Omental fat pad (tissue), 4 donors: ENCODE results near the gene ARHGAP27. TPM values are rescaled to one million over a fixed set of nuclear protein-coding genes. Genes with fewer than 3 reads are reported as not detected.
"Not testable (repeated sequence)": the region's sequence is repeated elsewhere in the genome, so short reads cannot be mapped to it uniquely, and the experiment has no call there.

Experiments
- ATAC-seq: fragments of 150-250 bp; one replicate; pipeline ENCODE4 v1.9.1; 2016; ENCODE audit warnings: mild to moderate bottlenecking, moderate library complexity; ENCODE audit not compliant: low FRiP score
- DNase-seq: peaks from one replicate; pipeline ENCODE4 v3.0.0-alpha.2; 2019; ENCODE audit warnings: low spot score
- total RNA-seq, 4 donors: library from RNA; depleted of rRNA; stranded (reverse); fragments of >200 nt; gene quantifications; one replicate each; pipeline ENCODE4 v1.1.0, GENCODE V29; 2016
- TF ChIP-seq, protein P1 (sequence below), 3 donors: fragments of 450-650 bp; IDR thresholded peaks; one replicate each; pipeline ENCODE4 v1.5.1; 2016 to 2017; ENCODE audit warnings: antibody characterized with exemption in 3 of 3, mild to moderate bottlenecking in 3 of 3, moderate library complexity in 2 of 3

Gene ARHGAP27, protein sequence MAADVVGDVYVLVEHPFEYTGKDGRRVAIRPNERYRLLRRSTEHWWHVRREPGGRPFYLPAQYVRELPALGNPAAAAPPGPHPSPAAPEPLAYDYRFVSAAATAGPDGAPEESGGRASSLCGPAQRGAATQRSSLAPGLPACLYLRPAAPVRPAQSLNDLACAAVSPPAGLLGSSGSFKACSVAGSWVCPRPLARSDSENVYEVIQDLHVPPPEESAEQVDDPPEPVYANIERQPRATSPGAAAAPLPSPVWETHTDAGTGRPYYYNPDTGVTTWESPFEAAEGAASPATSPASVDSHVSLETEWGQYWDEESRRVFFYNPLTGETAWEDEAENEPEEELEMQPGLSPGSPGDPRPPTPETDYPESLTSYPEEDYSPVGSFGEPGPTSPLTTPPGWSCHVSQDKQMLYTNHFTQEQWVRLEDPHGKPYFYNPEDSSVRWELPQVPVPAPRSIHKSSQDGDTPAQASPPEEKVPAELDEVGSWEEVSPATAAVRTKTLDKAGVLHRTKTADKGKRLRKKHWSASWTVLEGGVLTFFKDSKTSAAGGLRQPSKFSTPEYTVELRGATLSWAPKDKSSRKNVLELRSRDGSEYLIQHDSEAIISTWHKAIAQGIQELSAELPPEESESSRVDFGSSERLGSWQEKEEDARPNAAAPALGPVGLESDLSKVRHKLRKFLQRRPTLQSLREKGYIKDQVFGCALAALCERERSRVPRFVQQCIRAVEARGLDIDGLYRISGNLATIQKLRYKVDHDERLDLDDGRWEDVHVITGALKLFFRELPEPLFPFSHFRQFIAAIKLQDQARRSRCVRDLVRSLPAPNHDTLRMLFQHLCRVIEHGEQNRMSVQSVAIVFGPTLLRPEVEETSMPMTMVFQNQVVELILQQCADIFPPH
- 10 to 100 TPM; 13.4 to 52.5 (median 23.7) TPM for total RNA-seq

DNA sequence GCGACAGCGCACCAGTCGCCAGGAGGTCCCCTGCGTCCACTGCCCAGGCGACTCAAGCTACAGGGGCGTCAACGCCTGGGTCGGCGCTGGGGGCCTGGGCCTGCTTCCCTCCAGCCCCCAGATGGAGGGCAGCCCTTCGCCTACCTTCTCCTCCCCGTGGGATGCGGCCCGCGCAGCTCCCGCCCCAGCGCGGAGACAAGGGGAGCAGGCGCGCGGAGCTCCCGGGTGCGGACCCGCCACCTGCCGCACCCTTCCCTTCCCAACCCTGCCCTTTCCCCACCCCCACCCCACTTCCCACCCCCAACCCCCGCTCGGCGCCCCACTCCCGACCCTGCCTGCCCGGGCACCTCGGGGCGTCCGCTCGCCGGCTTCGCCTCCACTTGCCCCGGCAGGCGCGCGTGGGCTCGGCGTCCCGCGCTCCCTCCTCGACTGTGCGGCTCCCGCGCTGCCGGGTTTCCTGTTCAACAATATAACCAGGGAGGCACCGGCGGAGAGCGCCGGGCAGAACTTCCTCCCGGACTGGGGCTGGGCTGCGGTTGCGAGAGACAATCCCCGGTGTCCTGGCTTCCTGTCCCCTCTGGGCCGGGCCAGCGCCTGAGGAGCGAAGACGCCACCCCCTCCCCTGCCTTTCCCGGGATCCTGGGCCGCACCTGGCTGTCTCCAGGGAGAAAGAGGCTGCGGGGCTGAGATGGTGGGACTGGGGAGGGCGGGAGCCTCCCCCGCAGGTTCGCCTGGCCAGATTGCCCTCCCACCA is at the start of gene ARHGAP27:
Gene ARHGAP27, minus strand, starts transcription at position 466 of the 754 bp plus-strand sequence. CDS start 2,591 bp downstream, outside the sequence.
- TF ChIP-seq, protein P1, sequence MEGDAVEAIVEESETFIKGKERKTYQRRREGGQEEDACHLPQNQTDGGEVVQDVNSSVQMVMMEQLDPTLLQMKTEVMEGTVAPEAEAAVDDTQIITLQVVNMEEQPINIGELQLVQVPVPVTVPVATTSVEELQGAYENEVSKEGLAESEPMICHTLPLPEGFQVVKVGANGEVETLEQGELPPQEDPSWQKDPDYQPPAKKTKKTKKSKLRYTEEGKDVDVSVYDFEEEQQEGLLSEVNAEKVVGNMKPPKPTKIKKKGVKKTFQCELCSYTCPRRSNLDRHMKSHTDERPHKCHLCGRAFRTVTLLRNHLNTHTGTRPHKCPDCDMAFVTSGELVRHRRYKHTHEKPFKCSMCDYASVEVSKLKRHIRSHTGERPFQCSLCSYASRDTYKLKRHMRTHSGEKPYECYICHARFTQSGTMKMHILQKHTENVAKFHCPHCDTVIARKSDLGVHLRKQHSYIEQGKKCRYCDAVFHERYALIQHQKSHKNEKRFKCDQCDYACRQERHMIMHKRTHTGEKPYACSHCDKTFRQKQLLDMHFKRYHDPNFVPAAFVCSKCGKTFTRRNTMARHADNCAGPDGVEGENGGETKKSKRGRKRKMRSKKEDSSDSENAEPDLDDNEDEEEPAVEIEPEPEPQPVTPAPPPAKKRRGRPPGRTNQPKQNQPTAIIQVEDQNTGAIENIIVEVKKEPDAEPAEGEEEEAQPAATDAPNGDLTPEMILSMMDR (IDR thresholded peaks at IDR 0.05): no peak
- DNase-seq (no peak), ATAC-seq (no peak)

DNA sequence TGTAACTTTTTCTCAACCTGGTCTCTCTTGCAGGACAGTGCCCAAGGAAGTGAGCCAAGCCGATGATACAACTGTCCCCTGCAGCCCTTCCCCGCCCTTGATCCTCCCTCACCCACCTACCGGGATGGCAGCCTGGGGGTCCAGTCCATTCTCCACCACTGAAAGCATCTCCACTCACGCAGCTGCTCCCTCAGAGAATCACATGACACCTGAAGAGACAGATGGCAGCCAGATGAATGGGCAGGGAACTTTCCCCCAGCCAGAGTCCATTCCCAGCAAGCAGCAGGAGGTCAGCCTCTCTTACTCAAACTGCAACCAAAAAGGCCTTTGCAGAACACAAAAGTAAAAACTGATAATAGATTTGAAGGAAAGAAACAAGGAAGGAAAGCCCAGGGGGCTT is 49.6 kb upstream of the ARHGAP27 start:
- ATAC-seq, DNase-seq: not testable (repeated sequence)

DNA sequence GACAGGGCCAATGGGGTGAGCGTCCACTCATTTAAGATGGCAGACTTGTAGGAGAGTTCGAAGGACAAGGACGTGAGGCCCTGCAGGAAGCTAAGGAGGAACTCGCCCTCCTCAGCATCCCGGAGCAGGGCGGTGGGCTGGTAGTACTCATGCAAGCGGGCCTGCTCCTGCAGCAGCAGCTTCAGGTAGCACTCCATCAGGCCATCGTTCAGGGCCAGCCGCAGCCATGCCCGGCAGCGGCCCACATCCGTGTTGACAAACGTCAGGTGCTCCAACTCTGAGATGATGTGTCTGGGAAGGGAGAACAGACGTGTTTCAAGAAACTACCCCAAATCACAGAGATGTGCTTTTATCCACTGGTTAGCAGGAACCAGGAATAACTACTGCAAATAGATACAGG is 42.8 kb upstream of the ARHGAP27 start:
- not testable (repeated sequence) for DNase-seq, ATAC-seq

DNA sequence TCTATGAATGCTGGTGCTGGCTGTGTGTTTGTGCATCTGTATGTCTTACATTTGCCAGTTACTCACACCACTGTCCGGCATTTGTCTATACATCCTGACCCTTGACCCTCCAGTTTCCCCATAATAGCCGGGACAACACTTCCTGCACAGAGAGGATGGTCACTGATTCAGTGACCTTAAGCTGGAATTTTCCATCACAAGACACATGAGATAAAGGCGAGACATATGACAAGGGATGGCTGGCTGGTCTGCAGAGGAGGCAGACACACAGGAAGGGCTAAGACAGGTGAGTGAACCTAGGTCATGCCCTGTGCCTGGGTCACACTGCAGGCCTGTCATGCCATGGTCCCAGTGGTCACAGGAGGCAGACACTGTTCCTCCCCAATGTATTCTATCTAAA is 39.6 kb upstream of the ARHGAP27 start:
- DNase-seq, ATAC-seq: not testable (repeated sequence)

DNA sequence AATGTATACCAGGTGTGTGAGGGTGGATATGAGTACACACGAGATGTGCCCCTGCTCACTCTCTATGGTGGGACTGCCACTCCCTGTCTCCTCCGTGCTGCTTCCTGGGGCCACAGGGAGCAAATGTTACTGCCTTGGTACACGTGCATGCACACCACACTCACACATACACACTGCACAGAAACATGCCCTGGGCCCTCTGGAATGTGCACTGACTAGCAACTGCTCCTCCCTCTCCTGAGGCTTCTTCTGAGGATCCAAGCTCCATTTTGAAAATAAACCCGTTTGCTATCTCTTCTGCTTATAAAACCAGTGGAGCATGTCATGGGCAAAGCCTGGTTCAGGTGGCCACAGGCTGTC is 36.5 kb upstream of the ARHGAP27 start:
- ATAC-seq, DNase-seq: not testable (repeated sequence)

DNA sequence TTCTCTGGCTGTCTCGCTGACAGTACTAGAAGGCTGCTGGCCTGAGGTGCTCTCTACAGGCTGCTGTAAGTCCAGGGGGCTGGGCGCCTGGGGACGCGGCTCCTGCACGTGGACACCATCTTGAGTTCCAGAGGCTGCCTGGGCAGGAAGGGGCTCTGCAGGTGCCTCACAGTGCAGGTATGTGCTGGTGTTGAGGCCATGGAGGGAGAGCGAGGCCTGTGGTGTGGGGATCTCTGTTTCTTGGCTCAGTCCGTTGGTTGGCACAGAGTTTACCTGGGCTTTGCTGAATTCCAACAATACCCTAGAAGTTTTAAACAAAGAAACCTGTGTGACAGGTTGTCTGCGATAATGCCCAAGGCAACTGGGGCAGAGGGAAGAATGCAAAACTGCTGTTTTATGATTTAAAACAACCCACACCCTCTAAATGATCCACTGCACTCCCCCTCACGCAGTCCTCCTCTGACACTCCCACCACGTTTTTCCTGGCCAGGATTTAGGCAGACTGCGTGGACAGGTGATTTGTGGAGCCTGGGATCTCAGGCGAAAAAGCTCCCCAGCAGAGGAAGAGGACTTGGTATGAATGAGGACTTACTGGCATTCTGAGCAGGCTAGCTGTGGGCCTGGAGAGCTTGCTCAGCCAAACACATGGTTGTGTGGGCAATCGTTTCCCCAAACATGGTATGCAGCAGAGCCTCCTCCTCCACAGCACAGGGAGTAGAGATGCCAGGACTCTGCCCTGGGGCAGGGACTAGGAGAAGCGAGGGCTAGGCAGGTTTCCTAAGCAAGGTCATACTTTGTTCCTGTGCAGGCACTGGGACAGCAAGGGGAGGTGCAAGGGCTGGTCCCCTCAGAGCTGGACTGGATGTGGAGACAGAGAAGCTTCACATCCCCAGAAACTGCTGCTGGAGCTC is 35.9 kb upstream of the ARHGAP27 start:
- ATAC-seq: peak; percentile 83
- not testable (repeated sequence) for DNase-seq

DNA sequence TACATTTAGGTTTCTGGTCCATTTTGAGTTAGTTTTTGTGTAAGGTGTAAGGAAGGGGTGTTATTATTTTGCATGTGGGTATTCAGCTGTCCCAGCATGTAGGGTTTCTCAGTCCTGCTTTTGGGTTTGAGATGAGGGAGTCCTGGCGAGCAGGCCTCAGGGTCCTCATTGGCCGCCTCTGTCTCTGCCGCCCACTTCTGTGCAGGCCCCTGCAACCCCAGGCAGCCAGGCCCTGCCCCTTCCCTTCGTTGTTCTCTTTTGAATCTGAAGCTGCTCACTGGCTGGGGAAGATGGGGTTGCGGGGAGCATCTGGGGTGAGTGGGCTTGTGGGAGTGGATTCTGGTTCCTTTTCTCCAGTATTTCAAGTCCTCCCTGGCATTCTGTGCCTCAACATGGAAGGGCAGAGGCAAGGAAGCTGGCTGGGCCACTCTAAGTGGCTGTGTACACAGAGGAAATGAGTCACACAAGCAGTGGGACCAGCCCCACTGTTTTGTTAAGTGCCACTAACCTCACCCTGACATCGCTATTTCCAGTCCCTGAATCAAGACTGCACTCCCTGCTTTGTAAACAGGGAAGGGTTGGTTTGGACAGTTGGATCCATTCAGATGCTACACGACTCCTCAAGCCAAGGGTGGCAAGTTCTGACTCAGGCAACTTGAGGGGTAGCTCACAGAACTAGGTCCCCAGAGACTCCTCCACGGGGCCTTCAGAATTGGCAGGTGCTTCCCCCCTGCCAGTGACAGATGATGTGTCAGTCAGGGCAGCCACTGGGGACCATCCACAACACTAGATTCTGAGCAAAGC is 29.1 kb upstream of the ARHGAP27 start:
- not testable (repeated sequence) for DNase-seq, ATAC-seq

DNA sequence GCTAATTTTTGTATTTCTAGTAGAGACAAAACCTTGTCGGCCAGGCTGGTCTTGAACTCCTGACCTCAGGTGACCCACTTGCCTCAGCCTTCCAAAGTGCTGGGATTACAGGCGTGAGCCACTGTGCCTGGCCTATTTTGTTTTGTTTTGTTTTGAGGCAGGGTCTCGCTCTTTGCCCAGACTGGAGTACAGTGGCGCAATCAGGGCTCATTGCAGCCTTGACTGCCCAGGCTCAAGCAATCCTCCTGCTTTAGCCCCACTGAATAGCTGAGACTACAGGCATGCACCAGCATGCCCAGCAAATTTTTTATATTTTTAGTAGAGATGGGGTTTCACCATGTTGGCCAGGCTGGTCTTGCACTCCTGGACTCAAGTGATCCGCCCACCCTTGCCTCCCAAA is 27.8 kb upstream of the ARHGAP27 start:
- not testable (repeated sequence) for DNase-seq, ATAC-seq

DNA sequence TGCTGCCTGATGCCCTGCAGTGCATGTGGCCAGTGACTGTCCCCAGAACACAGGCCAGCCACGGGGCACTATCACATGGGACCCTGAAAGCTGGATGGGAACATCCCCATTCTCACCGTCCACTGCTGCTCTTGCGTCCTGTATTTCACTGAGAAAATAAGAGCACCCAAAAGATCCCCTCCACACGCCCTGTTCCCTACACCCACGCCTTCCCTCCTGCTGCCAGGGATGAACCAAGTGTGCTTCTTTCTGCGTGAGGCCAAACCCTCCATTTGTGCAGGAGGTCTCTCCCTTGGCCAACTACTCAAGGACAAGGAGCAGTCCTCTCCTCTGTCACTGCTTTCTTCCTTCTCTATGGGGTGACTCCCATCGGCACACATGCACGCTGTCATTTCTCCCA is 21.7 kb upstream of the ARHGAP27 start:
- not testable (repeated sequence) for ATAC-seq, DNase-seq

DNA sequence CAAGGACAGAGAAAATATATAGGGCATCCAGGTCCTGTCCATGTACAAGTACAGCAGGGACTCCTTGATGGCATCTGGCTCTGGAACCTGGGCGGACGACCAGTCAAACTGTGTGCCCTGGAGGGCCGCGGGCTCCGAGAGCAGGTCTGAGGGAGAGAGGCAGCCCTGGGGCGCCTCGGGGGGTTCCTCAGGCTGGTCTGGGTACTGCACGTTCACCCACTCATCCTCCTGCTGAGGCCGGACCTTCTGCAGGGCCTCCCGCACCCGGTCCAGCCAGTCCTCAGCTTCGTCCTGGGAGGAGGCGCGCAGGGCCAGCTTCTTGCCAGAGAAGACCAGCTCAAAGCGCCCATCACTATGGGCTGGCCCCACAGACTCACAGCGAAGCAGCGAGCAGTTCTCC is 21.1 kb upstream of the ARHGAP27 start:
- DNase-seq, ATAC-seq: not testable (repeated sequence)

DNA sequence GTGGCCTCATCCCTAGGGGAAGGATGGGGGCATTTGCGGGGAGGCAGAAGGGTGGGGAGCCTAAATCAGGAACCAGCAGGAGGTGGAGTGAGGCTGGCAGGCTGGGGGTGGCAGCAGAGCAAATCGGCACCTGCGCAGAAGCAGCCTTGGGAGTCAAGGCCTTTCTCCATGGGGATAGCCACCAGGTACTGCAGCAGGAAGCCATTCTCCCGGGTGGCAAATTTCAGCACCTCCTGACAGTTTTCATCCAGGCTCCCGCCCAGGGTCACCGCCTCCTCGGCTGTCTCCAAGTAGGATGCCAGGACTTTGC is 20.5 kb upstream of the ARHGAP27 start:
- not testable (repeated sequence) for DNase-seq, ATAC-seq

DNA sequence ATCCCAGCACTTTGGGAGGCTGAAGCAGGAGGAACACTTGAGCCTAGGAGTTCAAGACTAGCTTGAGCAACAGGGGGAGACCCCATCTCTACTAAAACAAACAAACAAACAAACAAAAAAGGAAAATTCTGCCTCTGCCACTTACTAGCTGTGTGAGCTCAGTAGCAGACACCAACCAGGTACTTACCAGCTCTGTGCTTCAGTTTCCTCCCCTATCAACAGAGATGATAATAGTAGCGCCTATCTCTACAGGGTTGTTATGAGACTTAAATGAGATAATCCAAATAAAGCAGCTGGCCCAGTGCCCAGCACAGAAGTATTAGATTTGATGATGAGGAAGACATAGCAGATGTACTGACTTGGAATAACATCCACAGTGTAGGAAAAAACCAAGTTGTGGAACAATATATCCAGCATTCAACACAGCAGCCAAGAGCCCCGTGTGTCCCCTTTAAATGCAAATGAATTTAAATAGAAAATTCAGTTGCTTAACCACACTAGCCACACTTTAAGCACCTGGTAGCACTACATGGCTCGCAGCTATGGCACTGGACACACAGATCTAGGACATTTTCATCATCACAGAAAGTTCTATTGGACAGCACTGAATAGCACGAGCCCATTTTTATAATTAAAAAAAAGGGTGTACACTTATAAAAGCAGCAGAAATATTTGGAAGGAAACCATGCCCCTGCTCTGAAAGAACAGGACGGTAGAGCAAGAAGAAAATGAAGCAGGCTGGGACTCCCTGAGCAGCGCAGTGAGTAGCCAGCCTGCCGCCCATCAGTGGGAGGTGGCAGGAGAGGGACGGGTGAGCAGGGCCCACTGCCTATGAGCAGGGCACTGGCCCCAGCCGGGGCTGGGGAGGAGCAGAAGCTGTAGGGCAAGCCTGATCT is 19.9 kb upstream of the ARHGAP27 start:
- ATAC-seq, DNase-seq: not testable (repeated sequence)

DNA sequence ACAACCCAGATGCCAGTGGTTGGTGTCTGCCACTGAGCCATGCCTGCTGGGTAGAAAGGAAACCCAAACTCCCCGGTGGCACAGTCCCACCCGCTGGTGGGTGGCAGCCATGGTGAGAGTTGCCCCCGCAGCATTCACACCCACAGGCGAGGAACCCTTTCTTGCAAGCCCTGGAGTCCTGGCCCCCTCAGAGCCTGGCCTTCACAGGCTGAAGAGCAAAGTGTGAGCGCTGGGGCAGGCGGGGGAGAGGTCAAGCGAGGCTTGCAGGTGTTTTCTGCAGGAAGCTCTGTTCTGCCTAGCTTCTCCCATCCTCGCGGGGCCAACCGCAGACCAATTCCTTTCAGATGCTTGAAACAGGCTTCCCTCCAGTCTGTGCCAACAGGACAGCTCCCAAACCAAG is 19.0 kb upstream of the ARHGAP27 start:
- not testable (repeated sequence) for DNase-seq, ATAC-seq
